GM21737 (cell line): ENCODE data around the gene IL11.
"Not testable (repeated sequence)": the region's sequence is repeated elsewhere in the genome, so short reads cannot be mapped to it uniquely, and the experiment has no call there.

Source experiments
- ATAC-seq: cut with Tn5 transposase; IDR thresholded peaks from one replicate; pipeline ENCODE4 v1.9.1; 2021; ENCODE audit warnings: mild to moderate bottlenecking, moderate library complexity; ENCODE audit not compliant: unreplicated experiment

IL11 gene

DNA sequence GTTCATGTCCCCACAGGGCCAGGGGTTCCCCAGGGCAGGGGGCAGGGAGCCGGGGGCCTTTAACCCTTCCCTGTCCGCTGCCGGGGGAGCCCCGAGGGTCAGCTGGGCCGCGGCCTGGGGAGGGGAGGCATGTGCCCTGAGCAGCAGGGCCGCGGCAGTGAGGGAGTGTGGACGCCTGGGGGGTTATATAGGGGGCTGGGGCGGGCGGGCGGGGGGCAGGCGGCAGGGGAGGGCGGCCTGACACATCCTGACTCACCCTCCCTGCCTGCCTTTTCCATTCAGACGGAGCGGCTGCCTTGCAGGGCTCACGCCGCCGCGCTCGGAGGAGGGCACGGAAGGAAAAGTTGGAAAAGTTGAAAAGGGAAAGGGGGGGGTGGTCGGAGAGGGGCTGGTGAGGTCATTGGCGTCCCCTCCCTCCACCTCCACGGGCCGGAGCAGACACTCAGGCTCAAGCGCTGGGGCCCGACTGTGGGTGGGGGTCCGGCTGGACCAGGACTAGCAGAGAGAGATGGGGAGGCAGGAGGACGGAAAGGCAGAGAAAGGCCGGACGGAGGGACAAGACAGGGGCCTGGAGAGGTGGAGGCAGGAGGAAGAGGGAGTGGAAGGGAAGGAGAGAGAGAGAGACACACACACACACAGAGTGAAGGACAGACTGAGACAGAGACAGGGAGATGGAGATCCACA is at the start of gene IL11:
Gene IL11 (minus strand): TSS at position 159 of the 684 bp plus-strand sequence. CDS start 153 bp downstream, at position 6.
- no peak for ATAC-seq

DNA sequence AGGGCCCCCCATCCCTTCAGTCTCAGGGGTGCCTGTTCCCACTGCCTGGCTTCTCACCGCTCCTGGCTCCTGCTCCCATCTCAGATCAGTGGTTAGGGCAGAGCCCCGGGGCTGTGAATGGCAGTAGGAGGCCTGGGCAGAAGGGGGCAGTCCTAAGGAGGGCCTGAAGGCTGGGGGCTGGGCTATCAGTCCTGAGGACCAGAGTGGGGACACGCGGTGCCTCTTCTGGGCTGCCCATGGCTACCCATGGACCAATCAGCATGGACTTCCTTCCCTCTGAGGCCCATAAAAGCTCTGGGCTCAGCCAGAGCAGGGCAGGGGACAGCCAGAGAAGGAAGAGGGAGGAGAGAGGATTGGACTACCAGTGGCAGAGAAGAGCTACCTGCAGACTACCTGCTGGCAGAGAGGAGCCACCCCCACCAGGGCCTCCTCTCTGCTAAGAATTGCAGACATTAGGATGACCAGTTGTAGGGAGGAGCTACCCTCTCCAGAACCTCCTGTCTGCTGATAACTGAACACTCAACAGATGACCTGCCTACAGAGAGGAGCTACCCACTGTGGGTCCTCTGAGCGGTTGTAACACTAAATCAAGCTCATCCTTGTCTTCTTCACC is 49.5 kb upstream of the IL11 start:
- ATAC-seq = no peak

DNA sequence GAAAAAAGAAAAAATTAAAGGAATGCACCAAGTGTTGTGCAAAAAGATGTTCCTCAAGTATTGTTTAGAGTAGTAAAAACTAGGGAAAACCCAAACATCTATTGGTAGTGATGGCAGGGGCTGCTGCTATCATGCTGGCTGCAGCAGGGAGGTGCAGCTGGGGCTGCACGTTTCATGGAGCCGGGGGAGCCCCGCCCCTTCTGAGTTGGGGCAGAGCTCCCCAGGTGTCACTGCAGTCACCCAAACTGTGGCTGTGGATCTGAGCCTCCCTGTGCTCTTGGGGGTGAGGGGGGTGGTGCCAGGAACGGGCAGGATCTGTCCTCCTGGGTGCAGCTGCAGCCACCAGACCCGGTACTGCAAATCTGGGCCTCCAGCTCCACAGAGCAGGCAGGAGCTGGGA is 48.8 kb upstream of the IL11 start:
- ATAC-seq = no peak

DNA sequence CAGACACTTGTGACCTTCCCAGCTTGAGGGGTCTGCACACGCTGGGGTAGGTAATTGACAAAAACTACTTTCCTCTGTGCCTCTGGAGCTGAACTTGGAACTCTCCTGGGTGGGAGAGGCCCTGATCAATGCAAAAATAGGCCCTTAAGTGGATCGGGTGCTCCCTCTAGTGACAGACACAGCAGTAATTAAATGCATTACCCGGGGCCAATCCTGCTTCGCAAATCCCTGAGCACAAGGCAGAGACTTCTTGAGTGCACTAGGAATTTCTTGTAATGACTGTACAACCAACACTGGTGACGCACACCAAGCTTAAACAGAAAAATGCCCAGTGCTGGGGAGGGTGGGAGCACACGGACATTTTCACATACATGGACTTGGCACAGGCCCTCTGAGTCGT is 47.9 kb upstream of the IL11 start:
- ATAC-seq = no peak

DNA sequence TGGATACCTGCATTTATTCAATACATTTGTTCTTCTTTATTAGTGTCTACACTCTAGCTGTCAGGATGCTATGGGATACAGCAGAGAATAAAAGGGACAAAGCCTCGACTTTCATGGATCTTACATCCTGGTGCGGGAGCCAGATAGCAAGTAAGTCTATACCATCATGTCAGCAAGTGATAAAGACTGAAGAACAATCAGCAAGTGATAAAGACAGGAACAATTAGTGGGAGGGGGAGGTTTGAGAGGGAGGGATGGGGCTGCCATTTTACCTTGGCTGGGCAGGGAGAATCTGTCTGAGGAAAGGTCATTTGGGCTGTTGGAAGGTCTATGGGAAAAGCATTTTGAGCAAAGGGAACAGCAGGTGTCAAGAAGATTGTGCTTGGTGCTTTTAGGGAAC is 39.9 kb upstream of the IL11 start:
- ATAC-seq = no peak

DNA sequence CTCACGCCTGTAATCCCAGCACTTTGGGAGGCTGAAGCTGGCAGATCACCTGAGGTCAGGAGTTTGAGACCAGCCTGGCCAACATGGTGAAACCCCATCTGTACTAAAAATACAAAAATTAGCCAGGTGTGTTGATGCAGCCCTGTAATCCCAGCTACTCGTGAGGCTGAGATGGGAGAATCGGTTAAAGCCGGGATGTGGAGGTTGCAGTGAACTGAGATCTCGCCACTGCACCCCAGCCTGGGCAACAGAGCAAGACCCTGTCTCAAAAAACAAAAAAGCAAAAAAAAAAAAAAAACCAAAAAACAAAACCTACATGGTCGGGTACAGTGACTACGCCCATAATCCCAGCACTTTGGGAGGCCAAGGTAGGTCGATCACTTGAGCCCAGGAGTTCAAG is 38.9 kb upstream of the IL11 start:
- not testable (repeated sequence) for ATAC-seq

DNA sequence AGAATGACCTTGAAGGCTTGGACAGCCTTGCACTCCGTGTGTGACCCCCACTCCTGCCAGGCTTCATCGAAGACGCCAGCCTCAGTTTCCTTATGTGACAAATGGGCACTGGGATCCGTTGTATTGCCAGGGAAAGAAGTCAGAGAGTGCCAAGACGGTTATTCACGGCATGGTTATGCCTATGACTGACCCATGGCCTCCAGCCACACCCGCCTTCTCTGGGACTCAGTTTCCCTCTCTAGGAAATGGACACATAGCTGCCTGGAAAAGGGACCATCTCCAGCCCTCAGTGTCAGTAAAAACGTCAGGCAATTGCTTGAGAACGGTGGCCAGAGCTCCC is 38.2 kb upstream of the IL11 start:
- ATAC-seq = no peak

DNA sequence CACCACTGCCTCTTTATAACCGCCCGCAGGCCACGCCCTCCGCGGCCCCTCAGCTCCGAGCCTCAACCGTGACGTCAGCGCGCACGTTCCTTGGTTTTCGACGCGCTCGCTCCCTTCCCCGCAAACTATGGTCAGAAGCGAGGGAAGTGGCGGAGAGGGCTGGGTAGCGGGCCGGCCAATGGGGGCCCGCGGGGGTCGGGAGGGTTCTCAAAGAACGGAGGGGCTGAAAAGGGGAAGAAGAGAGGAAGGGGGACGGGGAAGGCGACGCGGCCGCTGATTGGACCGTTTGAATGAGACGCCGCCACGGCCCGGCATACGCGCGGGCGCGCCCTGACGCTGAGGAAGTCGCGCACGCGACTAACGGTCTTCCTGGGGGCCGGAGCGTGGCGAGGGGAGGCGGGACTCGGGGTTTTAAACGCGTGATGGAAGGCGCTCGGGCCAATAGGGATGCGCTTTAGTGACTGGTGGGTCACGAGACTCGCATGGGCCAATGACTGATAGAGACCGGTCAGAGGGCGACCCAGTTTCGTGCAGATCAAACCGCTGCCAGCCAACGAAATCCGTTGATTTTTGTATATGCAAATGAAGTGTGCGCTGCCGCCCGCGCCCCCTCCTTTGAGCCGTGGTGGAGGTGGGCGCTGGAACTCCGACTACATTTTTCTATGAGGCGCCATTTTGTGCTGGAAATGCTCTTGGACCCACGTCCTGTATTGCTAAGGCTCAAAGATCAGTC is 37.7 kb upstream of the IL11 start:
- peak; percentile 79 for ATAC-seq

DNA sequence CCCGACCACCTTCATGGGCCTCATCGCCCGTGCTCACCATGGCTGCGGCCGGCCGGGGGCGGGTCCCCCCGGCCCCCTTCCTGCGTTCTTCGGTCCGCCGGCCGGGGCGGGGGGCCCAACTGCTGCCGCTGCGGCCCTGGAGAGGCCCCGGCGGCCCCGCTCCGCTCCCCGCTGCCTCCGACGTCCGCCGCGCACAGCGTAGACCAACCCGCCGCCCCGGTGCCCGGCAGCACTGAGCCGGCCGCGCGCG is 37.2 kb upstream of the IL11 start, which contains the start of gene UBE2S:
Gene UBE2S (minus strand): TSS at position 239 of the 250 bp plus-strand sequence. CDS start 199 bp downstream, at position 40.
- ATAC-seq = not testable (repeated sequence)

DNA sequence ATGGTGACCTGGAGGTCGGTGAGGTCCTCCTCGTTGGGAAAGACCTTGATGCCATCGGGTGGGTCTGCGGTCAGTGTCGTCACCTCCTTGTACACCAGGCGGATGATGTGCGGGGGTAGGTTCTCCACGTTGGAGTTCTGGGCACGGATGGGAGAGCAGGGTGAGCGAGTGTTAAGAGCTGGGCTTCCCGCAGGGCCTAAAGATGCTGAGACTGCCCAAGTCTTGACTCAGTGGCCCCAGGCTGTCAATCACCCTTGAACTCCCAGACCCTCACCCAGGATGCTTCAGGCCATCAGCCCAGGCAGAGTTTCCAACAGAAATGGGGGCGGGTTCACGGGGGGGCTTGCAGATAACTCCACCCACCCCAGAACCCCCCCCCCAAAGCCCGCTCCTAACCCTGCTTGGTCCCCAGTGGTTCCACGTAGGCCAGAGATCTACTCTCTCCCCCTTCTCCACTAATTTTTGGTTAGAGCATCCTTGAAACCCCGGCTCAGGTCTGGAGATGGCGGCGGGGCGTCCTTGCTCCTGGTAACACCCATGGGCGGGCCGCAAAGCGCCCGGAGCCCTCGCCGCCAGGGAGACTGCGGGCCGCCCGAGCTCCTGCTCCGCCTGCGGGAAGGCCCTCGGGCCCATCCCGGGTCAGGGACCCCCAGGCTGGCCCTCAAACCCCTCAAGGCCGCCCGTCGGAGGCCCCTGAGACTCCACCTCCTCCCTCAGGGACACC is 36.7 kb upstream of the IL11 start:
- no peak for ATAC-seq

DNA sequence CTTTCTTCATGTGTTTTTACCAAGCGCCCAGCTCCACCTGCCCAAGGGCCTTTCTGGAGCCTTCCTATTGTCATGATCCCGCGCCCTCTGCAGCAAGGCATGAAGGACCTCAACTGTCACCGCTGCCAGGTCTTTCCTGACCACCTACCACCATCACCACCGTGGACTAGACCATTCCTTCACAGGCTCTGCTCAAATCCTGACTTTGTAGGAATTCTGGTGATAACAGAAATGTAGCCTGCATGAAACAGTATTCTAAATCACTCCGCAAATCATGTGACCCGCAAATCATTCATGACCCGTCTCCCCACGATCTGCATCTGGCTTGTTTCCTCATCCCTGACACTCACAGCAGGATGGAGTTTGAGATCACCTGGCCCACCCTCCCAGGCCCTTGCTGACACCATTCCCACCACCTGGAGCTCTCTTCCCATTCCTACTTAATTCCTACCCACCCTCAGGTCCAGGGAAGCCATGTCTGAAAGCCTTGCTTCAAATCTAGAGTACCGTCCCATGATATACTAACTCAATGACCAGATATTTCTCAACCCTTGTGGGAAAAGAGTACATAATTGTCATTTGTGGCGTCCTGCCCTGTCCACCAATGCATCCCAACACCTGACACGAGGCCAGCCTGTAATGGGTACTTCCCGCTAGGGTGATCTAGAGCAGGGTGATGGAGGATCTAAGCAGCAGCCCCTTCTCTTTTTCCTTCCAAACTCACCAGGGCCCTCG is 36.0 kb upstream of the IL11 start:
- no peak for ATAC-seq

DNA sequence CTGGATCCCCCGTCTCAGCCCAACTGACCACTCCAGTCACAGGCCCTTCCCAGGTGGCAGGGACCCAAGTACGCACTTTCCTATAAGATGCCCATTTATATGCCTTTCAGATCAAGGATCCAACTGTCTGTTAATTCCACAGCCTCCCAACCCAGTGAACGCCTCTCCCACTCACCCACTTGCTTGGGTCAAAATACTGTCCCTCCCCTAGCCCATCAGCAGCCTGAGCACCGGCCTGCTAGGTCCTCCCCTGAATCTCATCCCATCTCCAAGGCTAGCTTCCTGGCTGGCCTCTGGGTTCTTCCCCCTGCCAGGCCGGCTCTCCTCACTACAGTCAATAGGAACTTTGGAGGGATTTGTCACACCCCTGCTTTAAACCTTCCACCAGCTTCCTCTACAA is 35.4 kb upstream of the IL11 start:
- ATAC-seq = no peak

DNA sequence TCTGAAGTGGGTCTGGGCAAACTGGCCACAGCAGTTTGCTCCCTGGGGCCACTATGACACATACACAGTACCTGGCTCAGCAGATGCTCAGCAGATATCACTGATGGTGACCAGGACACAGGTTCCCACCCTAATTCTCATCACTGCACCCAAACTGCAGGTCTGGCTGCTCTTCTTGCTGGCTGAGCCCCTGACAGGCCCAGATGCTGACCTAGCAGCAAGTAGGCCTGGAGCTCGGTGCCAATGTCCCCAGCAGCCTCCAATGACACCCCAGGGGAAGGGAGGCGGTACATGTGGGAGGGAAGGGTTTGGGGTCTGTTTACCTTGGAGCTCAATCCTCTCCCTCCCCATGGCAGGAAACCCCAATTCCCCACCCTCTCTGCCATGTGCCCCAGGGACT is 32.2 kb upstream of the IL11 start:
- no peak for ATAC-seq

DNA sequence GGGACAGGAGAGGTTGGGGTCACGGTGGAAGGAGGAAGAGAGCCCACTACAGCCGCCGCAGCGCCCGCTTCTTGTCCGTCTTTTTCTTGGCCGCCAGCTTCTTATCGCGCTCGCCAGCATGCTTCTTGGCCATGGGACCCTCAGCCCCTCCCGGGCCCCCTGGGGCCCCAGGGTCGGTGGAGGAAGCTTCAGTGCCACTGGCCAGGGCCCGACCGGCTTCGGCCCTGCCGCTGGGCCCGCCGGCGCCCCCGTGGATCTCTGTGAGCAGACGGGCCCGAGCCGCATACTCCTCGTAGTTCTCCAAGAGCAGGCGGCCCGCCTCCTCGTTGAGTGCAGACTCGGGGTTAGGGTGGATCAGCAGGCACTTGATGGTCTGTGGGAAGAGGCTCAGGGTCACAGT is 31.1 kb upstream of the IL11 start:
- not testable (repeated sequence) for ATAC-seq

DNA sequence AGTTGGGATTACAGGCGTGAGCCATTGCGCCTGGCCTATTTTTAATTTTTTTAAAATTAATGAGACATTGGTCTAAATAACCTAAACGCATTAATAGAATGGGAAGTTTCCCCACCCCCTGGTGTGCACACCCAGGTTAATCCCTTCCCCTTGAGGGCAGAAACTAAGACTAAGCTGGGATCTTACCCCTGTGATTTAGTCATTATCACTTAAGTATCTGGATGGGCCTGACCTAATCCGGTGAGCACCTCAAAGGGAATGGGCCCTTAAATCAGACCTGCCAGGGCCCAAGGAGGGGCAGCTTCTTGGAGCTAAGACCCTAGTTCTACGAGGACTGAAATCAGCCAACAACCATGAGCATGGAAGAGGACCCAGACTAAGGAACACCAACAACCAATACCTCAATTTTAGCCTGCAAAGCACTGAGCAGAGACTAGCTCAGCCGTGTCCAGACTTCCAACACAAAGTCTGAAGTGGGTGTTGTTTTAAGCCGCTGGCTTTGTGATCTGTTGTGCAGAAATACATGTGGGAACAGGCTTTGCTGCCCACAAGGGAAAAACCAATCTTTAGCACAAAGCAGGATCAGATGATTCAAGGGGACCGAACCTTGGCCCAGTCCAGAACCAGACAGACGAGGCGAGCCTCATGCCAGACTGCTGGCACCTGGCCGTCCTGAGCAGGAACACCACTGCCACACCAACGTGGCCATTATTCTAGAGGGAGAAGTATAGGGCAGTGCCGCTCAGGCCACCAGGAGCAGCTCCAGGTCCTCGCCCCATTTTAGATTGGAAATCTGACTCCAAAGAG is 30.2 kb upstream of the IL11 start:
- no peak for ATAC-seq

DNA sequence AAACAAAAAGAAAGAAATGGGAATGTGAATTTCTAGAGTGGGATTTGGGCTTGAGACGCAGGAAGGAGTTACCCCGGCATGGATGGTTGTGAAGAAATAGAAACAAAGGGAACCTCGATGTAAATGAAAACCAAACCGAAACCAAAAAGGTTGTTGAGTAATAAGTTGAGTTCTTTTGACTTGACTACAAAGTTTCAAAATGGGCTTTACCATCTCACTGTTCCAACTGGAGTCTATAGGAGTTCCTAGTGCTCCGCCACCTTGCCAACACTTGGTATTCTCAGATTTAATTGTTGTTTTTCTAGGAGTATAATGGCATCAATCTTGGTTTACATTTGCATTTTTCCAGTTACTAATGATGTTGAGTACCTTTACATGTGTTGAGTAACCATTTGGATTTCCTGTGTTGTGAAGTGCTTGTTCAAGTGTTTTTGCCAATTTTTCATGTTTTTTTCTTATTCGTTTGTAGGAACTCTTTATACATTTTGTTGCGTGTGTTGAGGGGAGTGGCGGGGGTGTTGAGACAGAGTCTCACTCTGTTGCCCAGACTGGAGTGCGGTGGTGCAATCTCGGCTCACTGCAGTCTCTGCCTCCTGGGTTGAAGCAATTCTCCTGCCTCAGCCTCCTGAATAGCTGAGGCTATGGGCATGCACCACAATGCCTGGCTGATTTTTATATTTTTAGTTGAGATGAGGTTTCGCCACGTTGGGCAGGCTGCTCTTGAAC is 28.1 kb upstream of the IL11 start:
- ATAC-seq = no peak

DNA sequence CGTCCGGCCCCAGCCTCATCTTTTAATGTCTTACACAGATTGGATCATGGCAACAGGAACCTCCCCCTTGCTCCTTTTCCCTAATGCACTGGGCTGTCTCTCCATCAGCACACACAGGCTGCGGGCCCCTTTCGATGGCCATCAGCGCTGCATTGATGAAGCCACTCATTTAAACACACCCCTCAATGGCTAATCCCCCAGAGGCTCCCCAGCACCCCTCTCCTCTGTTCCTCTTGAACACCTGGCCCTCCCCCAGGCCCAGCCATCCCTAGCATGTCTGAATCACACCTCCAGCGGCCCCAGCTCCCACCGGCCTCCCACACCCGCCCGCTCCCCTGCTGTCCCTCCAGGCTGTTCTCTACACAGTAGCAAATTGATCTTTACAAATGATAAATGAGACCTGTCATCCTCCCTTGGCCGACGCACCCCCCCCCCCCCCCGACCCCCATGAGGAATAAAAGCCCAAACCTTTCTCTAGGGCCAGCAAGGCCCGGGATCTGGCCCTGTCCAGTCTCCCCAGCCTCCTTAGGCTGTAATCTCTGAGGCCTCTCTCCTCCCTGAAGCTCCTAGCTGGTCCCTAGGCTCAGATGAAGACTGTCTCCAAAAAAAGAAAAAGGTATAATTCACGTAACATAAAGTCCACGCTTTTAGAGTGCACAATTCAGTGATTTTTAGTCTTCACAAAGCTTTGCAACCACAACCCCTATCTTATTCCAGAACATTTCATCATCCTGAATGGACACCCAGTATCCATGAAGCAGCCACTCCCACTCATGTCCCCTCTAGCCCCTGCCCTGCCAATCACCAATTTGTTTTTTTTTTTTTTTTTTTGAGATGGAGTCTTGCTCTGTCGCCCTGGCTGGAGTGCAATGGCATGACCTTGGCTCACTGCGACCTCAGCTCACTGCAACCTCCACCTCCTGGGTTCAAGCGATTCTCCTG is 22.8 kb upstream of the IL11 start:
- ATAC-seq = no peak
